Endodermal cell (in vitro differentiated cells): Measurements from ENCODE around the gene PINLYP. TPM values are rescaled to one million over a fixed set of nuclear protein-coding genes. Genes with fewer than 3 reads are reported as not detected.
"Not testable (repeated sequence)": the region's sequence is repeated elsewhere in the genome, so short reads cannot be mapped to it uniquely, and the experiment has no call there.

Experiments used
- DNase-seq: peaks from one replicate; pipeline ENCODE4 v3.0.0-alpha.2; 2017
- H3K27ac ChIP-seq: 2 replicates; pipeline ENCODE4 v1.5.1; 2013; ENCODE audit warnings: mild to moderate bottlenecking, low read depth, low read length, moderate library complexity
- H3K27me3 ChIP-seq: 2 replicates; pipeline ENCODE4 v1.6.1; 2013; ENCODE audit warnings: mild to moderate bottlenecking, low read length, moderate library complexity; ENCODE audit not compliant: insufficient read depth, control insufficient read depth, poor library complexity, severe bottlenecking
- H3K36me3 ChIP-seq: 2 replicates; pipeline ENCODE4 v1.7.0; 2013; ENCODE audit warnings: mild to moderate bottlenecking, low read length, moderate library complexity; ENCODE audit not compliant: control insufficient read depth, insufficient read depth
- H3K4me1 ChIP-seq: one replicate; pipeline ENCODE4 v1.7.0; 2013; ENCODE audit warnings: low read length; ENCODE audit not compliant: control insufficient read depth, insufficient read depth
- H3K4me3 ChIP-seq: 2 replicates; pipeline ENCODE4 v1.5.1; 2013; ENCODE audit warnings: mild to moderate bottlenecking, low read length, moderate library complexity
- H3K9ac ChIP-seq: 2 replicates; pipeline ENCODE4 v1.6.1; 2013; ENCODE audit warnings: mild to moderate bottlenecking, low read length, moderate library complexity; ENCODE audit not compliant: poor library complexity, severe bottlenecking; ENCODE audit errors: extremely low read depth
- H3K9me3 ChIP-seq: 2 replicates; pipeline ENCODE4 v1.6.1; 2013; ENCODE audit warnings: mild to moderate bottlenecking, low read length, moderate library complexity; ENCODE audit not compliant: control insufficient read depth
- H3K27ac Mint-ChIP-seq: 2 replicates; pipeline ENCODE4 v1.8.0; 2020; ENCODE audit warnings: mixed read lengths
- H3K27me3 Mint-ChIP-seq: 2 replicates; pipeline ENCODE4 v1.8.0; 2021; ENCODE audit warnings: mild to moderate bottlenecking, mixed read lengths; ENCODE audit not compliant: insufficient read depth
- H3K36me3 Mint-ChIP-seq: 2 replicates; pipeline ENCODE4 v1.8.0; 2020; ENCODE audit warnings: low read depth, mixed read lengths
- H3K4me1 Mint-ChIP-seq: 2 replicates; pipeline ENCODE4 v1.8.0; 2020; ENCODE audit warnings: mixed read lengths
- H3K4me3 Mint-ChIP-seq: 2 replicates; pipeline ENCODE4 v1.8.0; 2020; ENCODE audit warnings: mild to moderate bottlenecking, moderate library complexity, mixed read lengths
- H3K9me3 Mint-ChIP-seq: 2 replicates; pipeline ENCODE4 v1.8.0; 2020; ENCODE audit warnings: mild to moderate bottlenecking, mixed read lengths
- CTCF ChIP-seq: fragments of 200-600 bp; sonication (generic); conservative IDR thresholded peaks from 2 replicates; pipeline ENCODE4 v1.5.0; 2021; ENCODE audit warnings: antibody characterized with exemption, mild to moderate bottlenecking
- WGBS, 2 experiments: methylation state at CpG; one replicate each; pipeline versions ENCODE4 v1.1.5 to v1.1.7; 2013; ENCODE audit warnings: missing lambda C conversion rate in 2 of 2, mixed read lengths in 1 of 2; ENCODE audit not compliant: insufficient coverage in 1 of 2, insufficient read length in 1 of 2; 5-methylcytosine and 5-hydroxymethylcytosine counted together
- total RNA-seq, 2 donors: library from RNA; stranded (reverse); fragmentation: NEBNext Ultra II Directional in 1 of 2; extraction: Animal tissue kit (Norgen Biotek cat#: 25700) in 1 of 2; gene quantifications; 2 replicates in 1 of 2; 3 replicates in 1 of 2; pipeline ENCODE4 v1.2.1, GENCODE V29; 2021

Gene PINLYP
- total RNA-seq, 2 donors from 2014 or later, result 7.7 to 12.2 TPM

- Histone ChIP-seq H3K9ac (no peak overlapping the region), H3K36me3 (peaks cover 44% of the 10 kb centered on the region), H3K4me3 (no peak overlapping the region), H3K27me3 (no peaks in the 10 kb centered on the region), H3K9me3 (no peaks in the 10 kb centered on the region), H3K27ac (no peak overlapping the region), H3K4me1 (peaks cover 10% of the 10 kb centered on the region)
- WGBS, 2 experiments, result 86 to 100% methylated on average over 2 to 3 of the region's 4 CpGs
- Mint-ChIP-seq H3K4me1 (peaks cover 17% of the 10 kb centered on the region), H3K9me3 (no peaks in the 10 kb centered on the region), H3K4me3 (no peak overlapping the region), H3K36me3 (peaks cover 25% of the 10 kb centered on the region), H3K27ac (no peak overlapping the region), H3K27me3 (no peaks in the 10 kb centered on the region)
- no peak for DNase-seq
- no peak for TF ChIP-seq CTCF
Observed at GRCh38 chr19:43599635-43600295, 24.2 kb downstream of the PINLYP start.

- Mint-ChIP-seq H3K4me1 (peaks cover 17% of the 10 kb centered on the region), H3K36me3 (peaks cover 25% of the 10 kb centered on the region)
- WGBS, 2 experiments, result 88 to 100% methylated on average over 4 to 5 of the region's 5 CpGs
- not testable (repeated sequence) for H3K9me3 Mint-ChIP-seq, H3K27me3 Mint-ChIP-seq, H3K9me3 ChIP-seq, H3K27ac ChIP-seq, H3K27ac Mint-ChIP-seq, H3K4me3 Mint-ChIP-seq, DNase-seq, H3K27me3 ChIP-seq, H3K9ac ChIP-seq, H3K4me3 ChIP-seq
- peaks cover 10% of the 10 kb centered on the region for H3K4me1 ChIP-seq
- peaks cover 44% of the 10 kb centered on the region for H3K36me3 ChIP-seq
Observed at GRCh38 chr19:43600326-43600725, 24.7 kb downstream of the PINLYP start.

GRCh38 chr19:43605875-43606568 is 30.4 kb downstream of the PINLYP start:
- no peaks in the 10 kb centered on the region for H3K9me3 Mint-ChIP-seq
- H3K27ac ChIP-seq, result no peak overlapping the region
- H3K9ac ChIP-seq, result no peak overlapping the region
- H3K27me3 Mint-ChIP-seq, result no peaks in the 10 kb centered on the region
- no peak for DNase-seq
- H3K4me1 ChIP-seq, result peaks cover 8% of the 10 kb centered on the region
- 80 to 88% methylated on average over 3 to 7 of the region's 7 CpGs for WGBS, 2 experiments
- H3K27ac Mint-ChIP-seq, result no peak overlapping the region
- no peak overlapping the region for H3K4me3 ChIP-seq
- H3K4me1 Mint-ChIP-seq, result peaks cover 7% of the 10 kb centered on the region
- peaks cover 35% of the 10 kb centered on the region for H3K36me3 Mint-ChIP-seq
- no peaks in the 10 kb centered on the region for H3K27me3 ChIP-seq
- TF ChIP-seq CTCF, result no peak
- peaks cover 34% of the 10 kb centered on the region for H3K36me3 ChIP-seq
- H3K9me3 ChIP-seq, result no peaks in the 10 kb centered on the region
- H3K4me3 Mint-ChIP-seq, result no peak overlapping the region
